Amygdala (tissue), 56 donors: Measurements from ENCODE around the gene RNF31.

Experiments used
- DNase-seq, 56 donors: peaks; one replicate each; lab custom pipeline; 2025; lab: John Stamatoyannopoulos, UW

Gene RNF31

DNA sequence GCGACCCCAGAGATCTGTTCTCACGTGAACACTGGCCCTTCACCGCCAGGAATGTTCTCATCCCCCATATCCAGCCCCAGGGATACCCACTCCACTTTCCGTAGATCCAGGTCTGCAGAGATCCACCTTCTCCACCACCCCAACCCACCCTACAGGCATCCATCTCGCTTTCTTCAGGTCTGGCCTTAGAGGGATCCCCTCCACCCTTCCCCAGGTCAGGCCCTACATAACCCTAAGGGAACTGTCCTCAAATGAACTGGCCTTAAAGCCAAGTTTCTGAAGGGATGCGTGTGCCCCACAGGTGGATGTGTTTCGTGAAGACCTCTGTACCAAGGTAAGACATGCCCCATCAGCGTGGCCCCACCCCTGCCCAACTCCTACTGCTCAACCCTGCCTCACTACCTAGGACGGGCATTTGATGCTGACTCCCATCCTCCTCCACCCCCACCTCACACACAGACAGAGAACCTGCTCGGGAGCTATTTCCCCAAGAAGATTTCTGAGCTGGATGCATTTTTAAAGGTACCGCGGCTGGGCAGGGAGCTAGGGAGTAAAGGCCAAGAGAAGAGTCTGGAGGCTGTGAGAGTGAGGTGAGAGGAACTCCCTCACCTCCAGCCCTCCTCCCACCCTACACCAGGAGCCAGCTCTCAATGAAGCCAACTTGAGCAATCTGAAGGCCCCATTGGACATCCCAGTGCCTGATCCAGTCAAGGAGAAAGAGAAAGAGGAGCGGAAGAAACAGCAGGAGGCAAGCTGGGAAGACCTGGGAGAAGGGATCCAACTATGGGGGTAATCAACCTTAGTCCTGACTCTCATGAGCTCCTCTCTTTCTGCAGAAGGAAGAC, 10.4 kb upstream of the RNF31 start:
- DNase-seq, result no peak

DNA sequence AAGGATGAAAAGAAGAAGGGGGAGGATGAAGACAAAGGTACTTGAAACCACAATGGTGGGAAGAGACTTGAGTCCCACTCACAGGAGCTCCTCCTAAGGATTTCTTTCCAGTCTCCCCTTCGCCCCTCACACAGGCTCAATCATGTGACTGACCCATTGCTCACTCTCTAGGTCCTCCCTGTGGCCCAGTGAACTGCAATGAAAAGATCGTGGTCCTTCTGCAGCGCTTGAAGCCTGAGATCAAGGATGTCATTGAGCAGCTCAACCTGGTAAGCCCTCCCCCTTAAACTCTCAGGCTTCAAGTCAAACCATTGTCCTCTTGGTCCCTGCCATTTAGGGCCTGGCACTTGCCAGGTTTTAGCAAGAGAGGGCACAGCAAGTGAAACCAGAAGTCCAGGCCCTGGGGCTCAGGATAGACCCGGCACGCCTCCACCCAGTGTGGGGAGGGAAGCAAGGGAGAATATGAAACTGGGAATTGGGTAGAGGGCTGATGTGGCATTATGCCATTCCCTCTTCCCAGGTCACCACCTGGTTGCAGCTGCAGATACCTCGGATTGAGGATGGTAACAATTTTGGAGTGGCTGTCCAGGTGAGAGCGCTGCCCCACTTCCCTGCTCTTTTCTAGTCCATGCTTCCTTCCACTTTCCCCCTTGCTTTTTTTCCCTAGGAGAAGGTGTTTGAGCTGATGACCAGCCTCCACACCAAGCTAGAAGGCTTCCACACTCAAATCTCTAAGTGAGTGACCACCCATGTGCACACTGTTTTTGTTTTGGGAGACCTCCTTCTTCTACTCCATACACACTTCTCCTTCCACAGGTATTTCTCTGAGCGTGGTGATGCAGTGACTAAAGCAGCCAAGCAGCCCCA, 9.5 kb upstream of the RNF31 start:
- DNase-seq, result no peak

DNA sequence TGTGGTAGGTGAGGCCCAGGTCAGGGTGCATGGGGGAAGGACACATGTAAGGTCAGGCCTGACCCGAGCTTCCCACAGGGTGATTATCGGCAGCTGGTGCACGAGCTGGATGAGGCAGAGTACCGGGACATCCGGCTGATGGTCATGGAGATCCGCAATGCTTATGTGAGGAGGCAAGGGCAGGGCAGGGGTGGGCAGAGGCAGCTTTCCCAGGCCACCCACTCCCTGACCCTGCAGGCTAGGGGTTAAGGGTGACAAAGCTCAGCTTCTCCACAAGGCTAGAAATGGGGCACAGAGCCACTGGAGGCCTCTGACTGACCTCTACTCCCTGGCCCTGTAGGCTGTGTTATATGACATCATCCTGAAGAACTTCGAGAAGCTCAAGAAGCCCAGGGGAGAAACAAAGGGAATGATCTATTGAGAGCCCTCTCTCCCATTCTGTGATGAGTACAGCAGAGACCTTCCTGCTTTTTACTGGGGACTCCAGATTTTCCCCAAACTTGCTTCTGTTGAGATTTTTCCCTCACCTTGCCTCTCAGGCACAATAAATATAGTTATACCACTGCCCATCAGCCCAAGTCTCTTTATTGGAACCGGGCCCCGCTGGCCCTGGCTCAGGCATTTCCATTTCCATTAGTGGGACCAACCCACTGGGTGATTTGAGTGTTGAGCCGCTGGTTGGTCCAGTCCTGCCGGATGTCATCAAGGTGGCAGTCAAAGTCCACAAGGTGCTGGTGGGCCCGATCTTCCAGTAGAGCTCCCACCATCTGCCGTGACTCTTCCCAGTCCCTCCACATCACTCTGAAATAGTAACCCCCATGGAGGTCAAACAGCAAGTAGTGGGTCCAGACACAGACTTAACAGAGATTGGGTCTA, 8.7 kb upstream of the RNF31 start:
- DNase-seq, result no peak

DNA sequence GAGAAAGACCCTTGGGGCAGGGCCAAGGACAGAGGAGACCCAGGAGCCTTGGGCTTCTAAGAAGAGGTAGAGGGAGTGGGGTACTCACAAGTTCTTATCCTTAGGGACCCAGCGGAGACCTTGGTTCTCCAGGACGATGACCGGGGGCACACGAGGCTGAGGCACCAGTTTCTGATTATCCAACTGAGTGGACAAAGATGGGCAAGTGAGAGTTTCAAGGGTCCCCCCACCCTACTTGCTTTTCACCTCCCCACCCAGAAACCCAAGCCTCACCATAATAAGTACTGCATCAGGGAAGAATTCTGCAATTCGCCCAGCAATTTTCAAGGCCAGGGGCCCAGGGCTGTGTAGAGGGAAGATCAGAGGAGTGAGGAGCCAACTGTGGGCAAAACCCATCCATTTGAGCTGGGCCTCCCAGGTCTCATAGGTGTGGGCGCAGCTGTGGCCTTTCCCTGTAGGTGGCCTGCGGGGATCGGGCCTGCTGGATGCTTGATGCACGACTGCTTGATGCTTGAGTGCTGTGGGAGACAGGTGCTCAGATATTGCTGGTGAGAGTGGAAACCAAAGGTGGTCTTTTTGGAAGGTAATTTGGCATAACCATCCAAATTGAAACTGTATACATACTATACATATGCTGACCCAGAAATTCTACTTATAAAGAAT, 7.9 kb upstream of the RNF31 start:
- DNase-seq, result no peak

DNA sequence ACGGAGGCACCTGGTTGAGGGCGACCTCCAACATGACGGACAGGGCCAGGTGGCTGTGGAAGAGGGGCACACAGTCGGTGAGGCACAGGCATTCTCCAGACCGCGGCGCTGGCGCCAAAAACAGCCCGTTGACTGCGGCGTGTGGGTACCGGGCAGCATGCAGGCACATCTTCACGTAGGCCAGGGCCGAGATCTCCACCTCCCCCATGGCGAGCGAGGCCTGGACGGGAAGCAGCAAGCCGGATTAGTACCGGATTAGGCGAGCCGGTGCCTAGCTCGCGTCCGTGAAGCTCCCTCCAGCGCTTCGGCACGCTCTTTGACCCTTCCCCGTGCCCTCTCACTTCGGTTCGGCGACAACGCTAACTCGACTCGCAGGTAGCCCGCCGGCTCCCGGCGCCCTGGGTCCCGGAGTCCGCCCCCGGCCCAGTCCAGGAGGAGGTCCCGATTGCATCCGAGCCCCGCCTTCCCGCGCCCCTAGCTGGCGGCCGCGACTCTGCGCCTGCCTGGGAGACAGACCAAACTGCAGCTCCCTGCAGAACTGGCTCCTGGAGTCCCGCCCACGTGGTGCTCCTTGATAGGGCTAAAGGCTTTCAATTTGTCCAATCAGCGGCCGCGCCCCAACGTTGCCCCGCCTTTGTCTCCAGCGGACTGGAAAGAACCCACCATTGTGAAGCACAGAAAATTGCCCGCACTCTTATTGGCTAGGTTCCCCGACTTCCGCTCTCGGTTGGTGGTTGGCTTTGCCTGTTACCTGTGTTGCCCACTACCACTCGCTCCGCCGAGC, 6.0 kb upstream of the RNF31 start, which contains the start of gene EMC9:
Gene EMC9 (minus strand): TSS at position 495 of the 784 bp plus-strand sequence. CDS start 287 bp downstream, at position 208.
- peak; percentile 75 to 100 (median 99) for DNase-seq

DNA sequence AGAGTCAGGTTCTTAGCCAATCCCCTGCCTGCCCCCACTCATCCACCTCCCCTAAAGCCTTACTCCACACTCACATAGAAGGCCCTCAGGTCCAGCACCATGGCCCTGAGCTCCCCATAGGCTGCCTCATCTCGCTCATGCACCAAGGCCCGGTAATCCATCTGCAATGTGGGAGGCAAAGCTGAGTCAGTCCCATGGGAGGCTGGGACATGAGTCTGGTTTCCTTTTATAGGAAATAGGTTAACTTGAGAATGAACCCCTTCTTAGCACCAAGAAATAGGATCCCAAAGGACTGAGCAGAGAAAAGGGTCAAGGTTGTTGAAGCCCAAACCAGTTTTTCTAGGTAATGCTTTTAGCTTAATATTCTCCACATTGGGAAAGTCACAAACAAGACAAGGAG, 3.8 kb upstream of the RNF31 start:
- no peak for DNase-seq

DNA sequence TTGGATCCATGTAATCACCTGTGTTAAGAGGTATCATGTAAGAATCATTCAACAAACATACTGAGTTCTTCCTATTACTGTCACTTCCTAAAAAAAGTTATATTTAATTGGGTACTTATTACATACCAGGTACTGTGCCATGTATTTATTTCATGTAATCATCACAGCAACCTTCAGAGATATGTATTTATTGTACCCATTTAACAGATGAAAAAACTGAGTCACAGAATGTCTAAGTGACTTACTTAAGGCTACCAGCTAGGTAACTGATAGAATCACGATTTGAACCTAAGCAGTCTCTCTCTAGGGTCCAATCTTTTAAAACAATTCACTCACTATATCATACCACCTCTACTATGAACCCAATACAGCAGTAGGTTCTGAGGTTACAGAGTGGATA, 2.8 kb upstream of the RNF31 start:
- no peak for DNase-seq

DNA sequence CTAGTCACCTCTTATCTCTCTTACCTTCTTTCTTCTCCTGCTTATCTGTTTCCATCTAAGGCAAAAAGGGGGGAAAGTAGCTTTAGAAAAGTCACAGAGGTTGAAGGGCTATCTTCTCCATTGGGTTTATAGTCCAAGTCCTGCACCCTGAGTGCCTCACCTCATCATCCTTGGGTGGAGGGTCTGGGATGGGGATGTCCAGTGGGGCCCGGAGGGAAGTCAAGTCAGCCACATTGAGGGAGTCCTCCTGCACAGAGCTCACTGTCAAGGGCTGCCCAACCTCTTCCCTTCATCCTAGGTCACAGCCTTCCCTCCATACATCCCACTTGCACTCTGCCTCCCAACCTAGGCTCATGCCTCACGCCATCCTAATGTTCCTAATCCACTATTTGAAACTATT, 2.1 kb upstream of the RNF31 start:
- no peak for DNase-seq

DNA sequence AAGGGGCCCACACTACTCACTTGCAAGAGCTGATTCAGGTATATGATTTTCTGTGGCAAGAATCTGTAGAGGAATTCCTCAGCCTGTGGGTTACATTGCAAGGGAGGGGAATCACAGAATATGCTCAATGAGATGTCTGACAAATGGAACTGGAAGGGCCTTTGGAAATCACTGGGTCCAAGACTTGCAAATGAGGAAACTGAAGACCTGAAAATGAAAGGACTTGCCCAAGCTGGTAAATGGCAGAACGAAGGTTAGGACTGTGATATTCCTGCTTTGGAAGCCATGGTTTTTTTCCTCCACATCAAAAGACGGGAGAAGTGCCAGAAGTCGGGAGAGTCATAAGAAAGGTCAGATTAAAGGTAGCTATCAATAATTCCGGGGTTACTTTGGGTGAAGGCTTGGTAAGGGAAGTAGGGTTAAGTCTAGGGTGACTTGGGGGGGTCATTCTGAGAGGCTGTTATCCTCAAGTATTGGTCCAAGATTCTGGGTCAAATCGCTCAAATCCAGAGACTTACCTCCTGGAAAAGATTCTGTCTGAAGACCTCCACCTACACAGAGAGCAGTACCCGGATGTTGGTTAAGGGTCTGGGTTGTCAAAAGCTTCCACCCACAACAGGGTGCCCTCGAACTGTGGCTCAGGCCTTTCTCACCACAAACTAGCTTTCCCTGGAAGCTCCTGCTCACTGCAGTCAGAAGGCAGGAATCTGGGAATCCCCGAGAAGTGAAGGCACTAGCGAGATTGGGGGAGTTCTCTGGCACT, 1.4 kb upstream of the RNF31 start:
- DNase-seq, result no peak

DNA sequence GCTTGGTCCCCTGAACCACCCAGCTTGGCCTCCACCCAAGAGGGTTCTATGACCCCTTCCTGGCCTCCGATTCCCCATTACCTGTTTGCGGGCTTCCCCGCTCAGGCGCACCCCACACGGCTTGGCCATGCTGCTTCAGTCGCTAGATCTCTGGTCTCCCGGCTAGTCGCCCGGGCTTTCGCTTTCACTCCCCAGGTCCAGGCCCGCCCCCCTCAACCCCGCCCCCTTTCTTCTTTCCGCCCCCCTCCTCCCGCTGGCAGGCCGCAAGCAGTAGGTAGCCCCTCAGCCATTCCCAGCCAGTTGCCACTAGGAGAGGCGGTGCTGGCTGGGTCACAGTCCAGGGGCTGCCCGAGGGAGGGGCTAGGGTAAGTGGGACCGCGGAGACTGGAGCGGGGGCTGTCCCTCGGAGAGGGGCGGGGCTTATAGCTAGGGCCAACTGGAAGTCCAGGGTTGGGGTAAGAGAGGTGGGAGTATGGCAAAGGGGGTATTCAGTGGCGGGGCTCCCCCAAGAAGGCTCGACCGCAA, 783 bp upstream of the RNF31 start, which contains the start of gene PSME2:
Gene PSME2 (minus strand): TSS at position 158 of the 525 bp plus-strand sequence. CDS start 29 bp downstream, at position 129.
- peak in 55 of 56 donors; percentile 48 to 92 (median 82) for DNase-seq

DNA sequence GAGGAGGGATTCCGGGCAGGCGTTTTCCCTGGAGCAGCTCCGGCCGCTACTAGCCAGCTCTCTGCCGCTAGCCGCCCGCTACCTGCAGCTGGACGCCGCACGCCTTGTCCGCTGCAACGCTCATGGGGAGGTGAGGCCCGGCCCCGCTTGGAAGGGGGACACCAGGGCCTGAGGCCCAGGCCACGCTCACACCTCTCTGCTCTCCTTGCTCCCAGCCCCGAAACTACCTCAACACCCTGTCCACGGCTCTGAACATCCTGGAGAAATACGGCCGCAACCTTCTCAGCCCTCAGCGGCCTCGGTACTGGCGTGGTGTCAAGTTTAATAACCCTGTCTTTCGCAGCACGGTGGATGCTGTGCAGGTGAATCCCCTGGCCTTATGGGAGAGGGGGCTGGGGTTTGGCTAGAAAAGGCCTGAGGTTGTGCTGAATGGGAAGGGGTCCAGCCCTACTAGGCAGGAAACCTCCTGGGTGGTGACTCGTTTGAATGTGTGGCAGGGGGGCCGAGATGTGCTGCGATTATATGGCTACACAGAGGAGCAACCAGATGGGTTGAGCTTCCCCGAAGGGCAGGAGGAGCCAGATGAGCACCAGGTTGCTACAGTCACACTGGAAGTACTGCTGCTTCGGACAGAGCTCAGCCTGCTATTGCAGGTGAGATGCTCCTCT, 597 bp downstream of the RNF31 start:
- DNase-seq, result no peak

DNA sequence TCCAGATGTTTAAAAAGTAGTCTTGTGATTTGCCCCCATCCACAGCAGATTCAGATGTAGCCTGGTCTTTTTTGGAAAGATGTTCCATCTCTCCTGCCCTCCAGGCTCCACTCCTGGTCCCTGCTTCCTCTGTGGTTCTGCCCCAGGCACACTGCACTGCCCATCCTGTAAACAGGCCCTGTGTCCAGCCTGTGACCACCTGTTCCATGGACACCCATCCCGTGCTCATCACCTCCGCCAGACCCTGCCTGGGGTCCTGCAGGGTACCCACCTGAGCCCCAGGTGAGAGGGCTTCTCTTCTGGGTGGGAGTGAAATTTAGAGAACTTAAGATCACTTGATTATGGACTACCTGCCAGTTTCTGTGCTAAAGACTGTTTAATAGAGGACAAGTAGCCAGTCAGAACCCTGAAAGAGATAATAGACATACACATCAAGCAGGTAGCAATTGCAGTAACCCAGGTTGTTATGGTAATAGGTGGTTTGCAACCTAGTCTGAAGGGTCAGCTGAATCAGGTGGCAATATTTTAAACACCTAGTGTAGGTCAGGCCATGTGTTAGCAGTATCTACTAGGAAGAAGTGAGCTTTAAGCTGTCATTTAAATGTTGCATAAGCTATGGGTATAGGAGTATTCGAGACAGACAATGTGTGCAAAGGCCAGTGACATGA, 2.1 kb downstream of the RNF31 start:
- DNase-seq, result no peak

DNA sequence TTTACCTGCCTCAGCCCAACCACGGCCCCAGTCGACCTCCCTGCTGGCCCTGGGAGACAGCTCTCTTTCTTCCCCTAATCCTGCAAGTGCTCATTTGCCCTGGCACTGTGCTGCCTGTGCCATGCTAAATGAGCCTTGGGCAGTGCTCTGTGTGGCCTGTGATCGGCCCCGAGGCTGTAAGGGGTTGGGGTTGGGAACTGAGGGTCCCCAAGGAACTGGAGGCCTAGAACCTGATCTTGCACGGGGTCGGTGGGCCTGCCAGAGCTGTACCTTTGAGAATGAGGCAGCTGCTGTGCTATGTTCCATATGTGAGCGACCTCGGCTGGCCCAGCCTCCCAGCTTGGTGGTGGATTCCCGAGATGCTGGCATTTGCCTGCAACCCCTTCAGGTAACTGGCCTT, 2.8 kb downstream of the RNF31 start:
- no peak for DNase-seq

DNA sequence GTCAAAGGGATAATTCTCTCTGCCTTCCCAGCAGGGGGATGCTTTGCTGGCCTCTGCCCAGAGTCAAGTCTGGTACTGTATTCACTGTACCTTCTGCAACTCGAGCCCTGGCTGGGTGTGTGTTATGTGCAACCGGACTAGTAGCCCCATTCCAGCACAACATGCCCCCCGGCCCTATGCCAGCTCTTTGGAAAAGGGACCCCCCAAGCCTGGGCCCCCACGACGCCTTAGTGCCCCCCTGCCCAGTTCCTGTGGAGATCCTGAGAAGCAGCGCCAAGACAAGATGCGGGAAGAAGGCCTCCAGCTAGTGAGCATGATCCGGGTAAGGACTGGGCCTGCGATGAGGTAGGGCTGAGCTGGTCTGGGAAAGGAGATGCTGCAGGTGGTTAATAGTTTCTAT, 3.3 kb downstream of the RNF31 start:
- no peak for DNase-seq

DNA sequence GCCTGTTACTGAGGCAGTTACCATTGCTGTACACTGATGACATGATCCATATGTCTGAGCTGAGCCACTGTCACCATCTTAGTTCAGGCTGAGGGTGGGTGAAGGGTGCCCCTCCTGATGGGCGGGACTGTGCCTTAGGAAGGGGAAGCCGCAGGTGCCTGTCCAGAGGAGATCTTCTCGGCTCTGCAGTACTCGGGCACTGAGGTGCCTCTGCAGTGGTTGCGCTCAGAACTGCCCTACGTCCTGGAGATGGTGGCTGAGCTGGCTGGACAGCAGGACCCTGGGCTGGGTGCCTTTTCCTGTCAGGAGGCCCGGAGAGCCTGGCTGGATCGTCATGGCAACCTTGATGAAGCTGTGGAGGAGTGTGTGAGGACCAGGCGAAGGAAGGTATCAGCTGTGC, 3.7 kb downstream of the RNF31 start:
- DNase-seq, result no peak

DNA sequence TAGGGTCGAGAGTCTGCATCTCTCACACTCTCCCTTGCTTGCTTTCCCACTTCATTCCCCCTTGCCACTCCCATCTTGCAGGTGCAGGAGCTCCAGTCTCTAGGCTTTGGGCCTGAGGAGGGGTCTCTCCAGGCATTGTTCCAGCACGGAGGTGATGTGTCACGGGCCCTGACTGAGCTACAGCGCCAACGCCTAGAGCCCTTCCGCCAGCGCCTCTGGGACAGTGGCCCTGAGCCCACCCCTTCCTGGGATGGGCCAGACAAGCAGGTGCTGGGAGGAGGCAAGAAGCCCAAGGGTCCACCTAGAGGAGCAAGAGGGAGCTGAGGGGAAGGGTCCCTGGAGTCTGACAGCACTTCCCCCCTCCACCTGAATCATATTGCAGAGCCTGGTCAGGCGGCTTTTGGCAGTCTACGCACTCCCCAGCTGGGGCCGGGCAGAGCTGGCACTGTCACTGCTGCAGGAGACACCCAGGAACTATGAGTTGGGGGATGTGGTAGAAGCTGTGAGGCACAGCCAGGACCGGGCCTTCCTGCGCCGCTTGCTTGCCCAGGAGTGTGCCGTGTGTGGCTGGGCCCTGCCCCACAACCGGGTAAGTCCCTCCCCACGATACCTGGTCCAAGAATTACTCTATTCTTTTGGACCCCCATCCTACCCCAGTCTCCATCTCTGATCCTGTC, 4.2 kb downstream of the RNF31 start:
- no peak for DNase-seq
